Measurements from ENCODE around the gene TIMM17A. TPM values are rescaled to one million over a fixed set of nuclear protein-coding genes. Genes with fewer than 3 reads are reported as not detected.
"Not testable (repeated sequence)": the region's sequence is repeated elsewhere in the genome, so short reads cannot be mapped to it uniquely, and the experiment has no call there.

The TIMM17A gene
- total RNA-seq, 1 donor from 2014 or later = 45.7 TPM

- peaks cover 5% of the 10 kb centered on the region for H3K36me3 Mint-ChIP-seq (ENCODE audit: low read depth, unreplicated experiment)
- peaks cover 5% of the 10 kb centered on the region for H3K27me3 Mint-ChIP-seq (ENCODE audit: unreplicated experiment)
- H3K4me1 Mint-ChIP-seq (ENCODE audit: unreplicated experiment) = peaks cover 3% of the 10 kb centered on the region
- H3K27ac Mint-ChIP-seq (ENCODE audit: unreplicated experiment) = no peak overlapping the region
- no peaks in the 10 kb centered on the region for H3K9me3 Mint-ChIP-seq (ENCODE audit: unreplicated experiment)
- no peak for TF ChIP-seq CTCF (IDR thresholded peaks at IDR 0.05; ENCODE audit: unreplicated experiment)
- DNase-seq (ENCODE audit: low spot score) = no peak
- no peak overlapping the region for H3K4me3 Mint-ChIP-seq (ENCODE audit: unreplicated experiment)
Observed at GRCh38 chr1:202016811-202017748, 61.8 kb downstream of the TIMM17A start.

DNA sequence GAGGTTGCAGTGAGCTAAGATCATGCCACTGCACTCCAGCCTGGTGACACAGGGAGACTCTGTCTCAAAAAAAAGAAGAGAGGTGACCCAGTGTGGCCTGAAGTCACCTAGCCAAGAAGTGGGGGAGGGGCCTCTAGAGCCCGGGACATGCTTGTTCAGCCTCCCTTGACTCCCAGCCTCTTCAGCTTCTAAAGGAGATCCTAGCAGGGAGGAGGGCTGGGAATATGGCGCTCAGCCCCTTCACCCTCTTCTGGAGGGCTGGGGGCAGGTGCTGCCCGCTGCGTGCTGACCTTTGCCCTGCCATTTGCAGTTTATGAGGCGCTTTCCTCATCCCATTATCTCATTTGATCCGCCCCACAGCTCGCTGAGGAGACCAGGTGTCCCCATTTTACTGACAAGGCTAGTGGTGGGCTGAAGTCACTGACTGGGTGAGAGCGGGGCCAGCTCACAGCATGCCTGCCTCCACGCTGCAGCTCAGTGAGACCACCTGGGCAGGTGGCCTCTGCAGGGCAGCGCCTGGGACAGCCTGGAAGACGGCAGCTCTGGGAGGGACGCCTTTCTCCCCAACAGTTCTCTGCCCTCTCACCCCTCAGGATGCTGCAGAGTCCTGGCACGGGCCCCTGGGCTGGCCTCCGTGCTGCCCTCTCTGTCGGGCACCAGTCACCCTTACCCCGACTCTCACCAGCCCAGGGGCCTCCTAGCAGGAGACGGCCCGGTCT is 62.6 kb downstream of the TIMM17A start:
- peaks cover 5% of the 10 kb centered on the region for H3K36me3 Mint-ChIP-seq (ENCODE audit: low read depth, unreplicated experiment)
- peaks cover 3% of the 10 kb centered on the region for H3K4me1 Mint-ChIP-seq (ENCODE audit: unreplicated experiment)
- no peak for TF ChIP-seq CTCF (IDR thresholded peaks at IDR 0.05; ENCODE audit: unreplicated experiment)
- DNase-seq (ENCODE audit: low spot score) = no peak
- no peaks in the 10 kb centered on the region for H3K9me3 Mint-ChIP-seq (ENCODE audit: unreplicated experiment)
- no peak overlapping the region for H3K4me3 Mint-ChIP-seq (ENCODE audit: unreplicated experiment)
- H3K27me3 Mint-ChIP-seq (ENCODE audit: unreplicated experiment) = peaks cover 7% of the 10 kb centered on the region
- H3K27ac Mint-ChIP-seq (ENCODE audit: unreplicated experiment) = no peak overlapping the region

DNA sequence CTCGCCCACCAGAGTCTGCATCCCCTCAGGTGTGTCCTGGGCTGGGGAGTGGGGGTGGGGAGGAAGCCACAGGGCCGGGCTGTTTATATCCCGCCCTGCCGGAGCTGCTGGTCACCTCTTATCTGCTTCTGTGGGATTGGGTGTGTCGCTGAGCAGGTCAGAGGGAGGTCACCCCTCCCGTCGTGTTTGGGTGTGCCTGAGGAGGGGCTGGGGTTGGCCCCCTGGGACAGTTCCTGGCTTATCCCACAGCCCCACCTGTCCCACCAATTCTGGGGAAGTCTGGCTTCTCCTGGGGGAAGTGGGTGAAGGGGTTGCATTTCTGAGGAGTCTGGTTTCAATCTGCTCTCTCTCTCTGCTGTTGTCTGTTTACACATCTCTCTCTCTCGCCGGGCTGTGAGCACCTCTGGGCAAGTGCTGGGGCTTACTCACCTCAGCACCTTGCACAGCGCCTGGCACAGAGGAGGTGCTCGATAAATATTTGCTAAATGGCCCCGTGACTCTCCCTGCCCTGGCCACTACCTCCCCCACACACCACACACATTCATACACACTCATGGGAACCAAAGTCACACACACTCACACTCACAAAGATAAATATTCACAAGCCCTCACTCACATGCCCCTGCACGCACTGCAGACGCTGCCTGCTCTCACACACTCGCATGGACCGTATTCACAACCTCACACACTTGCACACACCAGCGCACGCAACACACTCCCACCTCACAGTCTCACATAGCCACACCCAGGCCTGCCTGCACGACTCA is 63.3 kb downstream of the TIMM17A start:
- Mint-ChIP-seq H3K27me3 (ENCODE audit: unreplicated experiment) (peaks cover 9% of the 10 kb centered on the region), H3K4me3 (ENCODE audit: unreplicated experiment) (no peak overlapping the region), H3K36me3 (ENCODE audit: low read depth, unreplicated experiment) (peaks cover 5% of the 10 kb centered on the region), H3K27ac (ENCODE audit: unreplicated experiment) (no peak overlapping the region), H3K4me1 (ENCODE audit: unreplicated experiment) (peaks cover 3% of the 10 kb centered on the region), H3K9me3 (ENCODE audit: unreplicated experiment) (no peaks in the 10 kb centered on the region)
- TF ChIP-seq CTCF (IDR thresholded peaks at IDR 0.05; ENCODE audit: unreplicated experiment) = no peak
- no peak for DNase-seq (ENCODE audit: low spot score)

DNA sequence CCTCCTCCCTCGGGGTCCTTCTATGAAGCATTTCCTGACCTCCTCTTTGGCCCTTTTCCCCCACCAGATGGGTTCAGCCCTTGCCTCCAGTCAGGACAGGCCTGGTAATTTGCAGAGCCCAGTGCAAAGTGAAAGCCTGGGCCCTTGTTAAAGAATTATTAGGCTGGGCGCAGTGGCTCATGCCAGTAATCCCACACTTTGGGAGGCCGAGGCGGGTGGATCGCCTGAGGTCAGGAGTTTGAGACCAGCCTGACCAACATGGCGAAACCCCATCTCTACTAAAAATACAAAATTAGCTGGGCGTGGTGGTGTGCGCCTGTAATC is 63.9 kb downstream of the TIMM17A start:
- H3K9me3 Mint-ChIP-seq (ENCODE audit: unreplicated experiment); H3K4me3 Mint-ChIP-seq (ENCODE audit: unreplicated experiment); H3K4me1 Mint-ChIP-seq (ENCODE audit: unreplicated experiment); H3K27me3 Mint-ChIP-seq (ENCODE audit: unreplicated experiment); H3K36me3 Mint-ChIP-seq (ENCODE audit: low read depth, unreplicated experiment); DNase-seq (ENCODE audit: low spot score); H3K27ac Mint-ChIP-seq (ENCODE audit: unreplicated experiment): not testable (repeated sequence)

Small RNA genes within 50 kb of the gene (microRNA-seq; reads per million reads assigned to microRNA genes)
- 0.35 reads per million for gene MIR6740 (ENCODE audit: unreplicated experiment)

Other genes with a start within 250 kb of the TIMM17A start
- 69.5 TPM for gene IPO9, start 126.3 kb upstream of the TIMM17A start, total RNA-seq (ENCODE audit: unreplicated experiment)
- 0.85 TPM for gene SHISA4, start 66.6 kb upstream of the TIMM17A start, total RNA-seq (ENCODE audit: unreplicated experiment)
- not detected for gene LMOD1, start 9.0 kb upstream of the TIMM17A start, total RNA-seq (ENCODE audit: unreplicated experiment)
- 70.1 TPM for gene RNPEP, start 27.1 kb downstream of the TIMM17A start, total RNA-seq (ENCODE audit: unreplicated experiment)
- gene ELF3, start 55.1 kb downstream of the TIMM17A start, total RNA-seq (ENCODE audit: unreplicated experiment) = 0.56 TPM
- gene GPR37L1, start 167.4 kb downstream of the TIMM17A start, total RNA-seq (ENCODE audit: unreplicated experiment) = not detected
- 38.8 TPM for gene ARL8A, start 189.2 kb downstream of the TIMM17A start, total RNA-seq (ENCODE audit: unreplicated experiment)
- 1.3 TPM for gene PTPN7, start 205.1 kb downstream of the TIMM17A start, total RNA-seq (ENCODE audit: unreplicated experiment)
- 0.23 TPM for gene LGR6, start 238.3 kb downstream of the TIMM17A start, total RNA-seq (ENCODE audit: unreplicated experiment)